Measurements from ENCODE around the gene GZMM. TPM values are rescaled to one million over a fixed set of nuclear protein-coding genes. Genes with fewer than 3 reads are reported as not detected.

The GZMM gene
- total and polyA plus RNA-seq, 2 of the 13 experiments (the other 11 are each of a cell fraction or from before 2014, with no cell fraction given): 0.07 TPM; not detected in 1

- no peak for TF ChIP-seq ZBTB40 (IDR thresholded peaks at IDR 0.05)
- TF ChIP-seq ZBTB40 (CRISPR knock-in tag; IDR thresholded peaks at IDR 0.05): 0 out of 2 replicates have a peak, but pooled peaks have one; percentile 1
- TF ChIP-seq ZNF891 (CRISPR knock-in tag; IDR thresholded peaks at IDR 0.05): peak; percentile 52; the same call in 1 of the 2 replicates
- 0 out of 2 replicates have a peak, but pooled peaks have one; percentile 26 for TF ChIP-seq ZNF747 (CRISPR knock-in tag; IDR thresholded peaks at IDR 0.05; ENCODE audit: borderline replicate concordance)
- 0 out of 2 replicates have a peak, but pooled peaks have one; percentile 19 for TF ChIP-seq MAFG (CRISPR knock-in tag; IDR thresholded peaks at IDR 0.05)
- TF ChIP-seq NR2F6 (IDR thresholded peaks at IDR 0.05): peak; percentile 11; the same call in 1 of the 2 replicates
- no peak for TF ChIP-seq NR2F6 (CRISPR knock-in tag; IDR thresholded peaks at IDR 0.05)
- TF ChIP-seq ZNF207 (IDR thresholded peaks at IDR 0.05; ENCODE audit: borderline replicate concordance): no peak
- TF ChIP-seq AFF4 (CRISPR knock-in tag; IDR thresholded peaks at IDR 0.05): 0 out of 2 replicates have a peak, but pooled peaks have one; percentile 52
- no peak for TF ChIP-seq MAZ (IDR thresholded peaks at IDR 0.05; ENCODE audit: borderline replicate concordance, low read depth, low read length)
- TF ChIP-seq MAZ (CRISPR knock-in tag; IDR thresholded peaks at IDR 0.05; ENCODE audit: low read depth): 0 out of 2 replicates have a peak, but pooled peaks have one; percentile 20
- TF ChIP-seq ARNT2 (CRISPR knock-in tag; IDR thresholded peaks at IDR 0.05; ENCODE audit: low read depth): peak; percentile 17; the same call in 1 of the 2 replicates
- TF ChIP-seq KDM5B (CRISPR knock-in tag; IDR thresholded peaks at IDR 0.05; ENCODE audit: borderline replicate concordance): 0 out of 2 replicates have a peak, but pooled peaks have one; percentile 26
- TF ChIP-seq KAT8 (CRISPR knock-in tag; IDR thresholded peaks at IDR 0.05): 0 out of 2 replicates have a peak, but pooled peaks have one; percentile 20
- no peak for TF ChIP-seq TARDBP (CRISPR knock-in tag; IDR thresholded peaks at IDR 0.05)
- TF ChIP-seq TCF7 (IDR thresholded peaks at IDR 0.05; ENCODE audit: low read depth): no peak
- TF ChIP-seq PRPF4 (IDR thresholded peaks at IDR 0.05; ENCODE audit: low read depth, low read length, poor library complexity, severe bottlenecking): no peak
Measured at GRCh38 chr19:572743-573518, 29.1 kb downstream of the GZMM start (continued).

Data from HepG2 (cell line).